ENCODE results near the gene BPIFA3. TPM values are rescaled to one million over a fixed set of nuclear protein-coding genes. Genes with fewer than 3 reads are reported as not detected.

BPIFA3 gene
- total RNA-seq, 1 experiment from 2014 or later = not detected

DNA sequence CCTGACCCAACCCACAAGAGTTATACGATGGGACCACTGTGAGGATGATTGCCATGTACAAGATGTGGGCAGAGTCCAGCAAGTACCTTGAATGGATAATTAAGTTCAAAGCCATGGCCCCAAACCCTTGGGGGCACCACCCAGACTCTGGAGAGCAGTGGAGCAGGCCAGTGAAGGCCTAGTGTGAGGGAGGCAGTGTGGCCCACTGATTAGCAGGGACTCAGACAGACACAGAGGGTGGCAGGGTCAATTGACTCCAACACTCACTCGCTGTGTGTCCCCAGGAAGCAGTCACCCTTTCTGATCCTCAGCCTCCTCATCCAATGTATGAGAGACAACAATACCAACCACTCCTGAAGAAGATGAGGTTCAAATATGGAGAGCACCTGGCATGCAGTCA, 16.9 kb downstream of the BPIFA3 start:
- intact Hi-C loops (cut with micrococcal nuclease) = no loop called here
- ChIA-PET POLR2A (no interaction called here), RAD21 (ENCODE audit: low non-redundant PET in 1 of 2, low total read pairs in 2 of 2, uncharacterized antibody in 2 of 2, unreplicated experiment in 2 of 2) (no interaction called here), CTCF (no interaction called here)
- Histone ChIP-seq H3K27ac (ENCODE audit: low read depth, low read length) (no peak overlapping the region), H3K9me3 (ENCODE audit: control insufficient read depth in 1 of 2, insufficient read depth in 1 of 2, low read depth in 1 of 2, low read length in 2 of 2) (no peaks in the 10 kb centered on the region), H3K4me2 (ENCODE audit: low read length) (no peak overlapping the region), H3K9ac (ENCODE audit: low read length) (no peak overlapping the region), H3K9me2 (ENCODE audit: insufficient read depth) (no peaks in the 10 kb centered on the region), H3K36me3 (ENCODE audit: control insufficient read depth in 1 of 2, insufficient read depth in 2 of 2, low read length in 2 of 2) (no peaks in the 10 kb centered on the region), H3K79me2 (ENCODE audit: insufficient read depth, low read length) (no peaks in the 10 kb centered on the region), H4K20me1 (ENCODE audit: insufficient read depth) (no peaks in the 10 kb centered on the region), H3K27me3 (ENCODE audit: insufficient read depth, low read length) (peaks cover 69% of the 10 kb centered on the region), H3K4me1 (ENCODE audit: control insufficient read depth in 1 of 2, insufficient read depth in 2 of 2, low read length in 2 of 2) (no peaks in the 10 kb centered on the region), H3K4me3 (replicated peaks in 1 of 2; ENCODE audit: low read depth in 1 of 2, low read length in 2 of 2) (no peak overlapping the region), H2AFZ (ENCODE audit: low read depth, low read length, poor library complexity, severe bottlenecking) (no peak overlapping the region)
- ATAC-seq (no peak), DNase-seq (ENCODE audit: low read depth, low spot score) (no peak)
- no TSS peak for BruUV-seq (replicated peaks)
- TF ChIP-seq SP1 (IDR thresholded peaks at IDR 0.05; ENCODE audit: low read depth) (no peak), RAD21 (IDR thresholded peaks at IDR 0.05; ENCODE audit: low read depth) (no peak), ATF3 (IDR thresholded peaks at IDR 0.05) (no peak), ZFX (IDR thresholded peaks at IDR 0.05) (no peak), JUND (IDR thresholded peaks at IDR 0.05) (no peak), FOSL1 (IDR thresholded peaks at IDR 0.05; ENCODE audit: low read depth) (no peak), ZBTB33 (IDR thresholded peaks at IDR 0.05; ENCODE audit: extremely low read depth, insufficient replicate concordance, low read length) (no peak), SRF (IDR thresholded peaks at IDR 0.05; ENCODE audit: low read depth) (no peak), SIN3A (IDR thresholded peaks at IDR 0.05; ENCODE audit: low read depth) (no peak), EGR1 (IDR thresholded peaks at IDR 0.05; ENCODE audit: low read depth) (no peak), POLR2AphosphoS5 (IDR thresholded peaks at IDR 0.05; ENCODE audit: low read depth, low read length) (no peak)
- TF ChIP-seq, protein P1, sequence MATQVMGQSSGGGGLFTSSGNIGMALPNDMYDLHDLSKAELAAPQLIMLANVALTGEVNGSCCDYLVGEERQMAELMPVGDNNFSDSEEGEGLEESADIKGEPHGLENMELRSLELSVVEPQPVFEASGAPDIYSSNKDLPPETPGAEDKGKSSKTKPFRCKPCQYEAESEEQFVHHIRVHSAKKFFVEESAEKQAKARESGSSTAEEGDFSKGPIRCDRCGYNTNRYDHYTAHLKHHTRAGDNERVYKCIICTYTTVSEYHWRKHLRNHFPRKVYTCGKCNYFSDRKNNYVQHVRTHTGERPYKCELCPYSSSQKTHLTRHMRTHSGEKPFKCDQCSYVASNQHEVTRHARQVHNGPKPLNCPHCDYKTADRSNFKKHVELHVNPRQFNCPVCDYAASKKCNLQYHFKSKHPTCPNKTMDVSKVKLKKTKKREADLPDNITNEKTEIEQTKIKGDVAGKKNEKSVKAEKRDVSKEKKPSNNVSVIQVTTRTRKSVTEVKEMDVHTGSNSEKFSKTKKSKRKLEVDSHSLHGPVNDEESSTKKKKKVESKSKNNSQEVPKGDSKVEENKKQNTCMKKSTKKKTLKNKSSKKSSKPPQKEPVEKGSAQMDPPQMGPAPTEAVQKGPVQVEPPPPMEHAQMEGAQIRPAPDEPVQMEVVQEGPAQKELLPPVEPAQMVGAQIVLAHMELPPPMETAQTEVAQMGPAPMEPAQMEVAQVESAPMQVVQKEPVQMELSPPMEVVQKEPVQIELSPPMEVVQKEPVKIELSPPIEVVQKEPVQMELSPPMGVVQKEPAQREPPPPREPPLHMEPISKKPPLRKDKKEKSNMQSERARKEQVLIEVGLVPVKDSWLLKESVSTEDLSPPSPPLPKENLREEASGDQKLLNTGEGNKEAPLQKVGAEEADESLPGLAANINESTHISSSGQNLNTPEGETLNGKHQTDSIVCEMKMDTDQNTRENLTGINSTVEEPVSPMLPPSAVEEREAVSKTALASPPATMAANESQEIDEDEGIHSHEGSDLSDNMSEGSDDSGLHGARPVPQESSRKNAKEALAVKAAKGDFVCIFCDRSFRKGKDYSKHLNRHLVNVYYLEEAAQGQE (IDR thresholded peaks at IDR 0.05; ENCODE audit: low read depth) = no peak
- TF ChIP-seq, protein P2, sequence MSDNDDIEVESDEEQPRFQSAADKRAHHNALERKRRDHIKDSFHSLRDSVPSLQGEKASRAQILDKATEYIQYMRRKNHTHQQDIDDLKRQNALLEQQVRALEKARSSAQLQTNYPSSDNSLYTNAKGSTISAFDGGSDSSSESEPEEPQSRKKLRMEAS (IDR thresholded peaks at IDR 0.05) = no peak

Measured in HCT116 (cell line).